GM18519 (cell line): Measurements from ENCODE around the gene TSLP.

Source experiments
- ATAC-seq: cut with Tn5 transposase; IDR thresholded peaks from one replicate; pipeline ENCODE4 v1.9.1; 2021; ENCODE audit warnings: mild to moderate bottlenecking, moderate library complexity; ENCODE audit not compliant: unreplicated experiment, low FRiP score

TSLP gene

DNA sequence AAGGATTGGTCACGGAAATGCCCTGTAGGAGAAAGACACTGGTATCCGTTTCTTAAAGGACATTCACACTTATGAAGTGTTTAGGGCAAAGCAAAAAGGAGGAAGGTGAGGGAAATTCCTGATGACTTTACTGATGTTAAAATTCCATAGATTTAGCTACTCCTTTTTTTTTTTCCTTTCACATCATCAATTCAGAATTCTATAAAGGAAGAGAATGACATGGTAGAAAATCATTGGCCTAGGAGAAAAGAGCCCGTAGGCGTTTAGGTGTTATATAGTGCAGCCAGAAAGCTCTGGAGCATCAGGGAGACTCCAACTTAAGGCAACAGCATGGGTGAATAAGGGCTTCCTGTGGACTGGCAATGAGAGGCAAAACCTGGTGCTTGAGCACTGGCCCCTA, at the start of gene TSLP:
Gene TSLP, plus strand, starts transcription at position 301 of the 400 bp plus-strand sequence. CDS start 178 bp downstream, outside the sequence.
- ATAC-seq, result no peak

DNA sequence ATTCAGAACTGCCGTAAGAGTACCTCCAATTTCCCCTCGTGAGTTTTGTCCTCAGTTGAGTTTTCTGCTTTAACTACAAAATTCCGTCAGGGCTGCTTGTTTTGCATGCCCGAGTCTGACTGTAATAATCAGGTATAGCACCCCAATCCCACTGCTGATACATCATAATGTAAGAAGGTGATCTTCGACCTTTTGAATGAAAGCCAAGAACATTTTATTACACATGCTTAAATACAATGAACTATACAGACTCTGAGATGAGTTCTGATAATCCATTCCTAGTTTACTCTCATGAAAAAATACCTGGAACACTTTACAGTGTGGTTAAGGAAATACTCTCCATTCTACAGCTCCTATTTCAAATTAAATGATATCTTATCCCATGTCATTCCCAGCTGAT, 49.2 kb upstream of the TSLP start:
- no peak for ATAC-seq

DNA sequence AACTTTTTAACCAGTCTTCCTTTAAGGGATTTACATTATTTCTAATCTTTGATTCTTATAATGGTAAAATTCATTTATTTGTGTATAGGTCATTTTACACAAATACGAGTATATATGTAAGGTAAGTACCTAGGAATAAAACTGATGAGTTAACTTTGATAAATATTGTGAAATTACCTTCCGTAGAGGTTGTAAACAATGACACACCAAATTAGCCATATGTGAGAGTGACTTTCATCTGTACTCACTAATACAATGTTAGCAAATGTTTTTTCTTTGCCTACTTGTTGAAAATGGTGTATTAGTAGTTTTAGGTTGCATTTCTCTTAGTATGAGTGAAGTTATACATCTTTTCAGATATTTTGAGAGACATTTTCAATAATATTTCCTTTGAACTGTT, 42.6 kb upstream of the TSLP start:
- ATAC-seq, result no peak

DNA sequence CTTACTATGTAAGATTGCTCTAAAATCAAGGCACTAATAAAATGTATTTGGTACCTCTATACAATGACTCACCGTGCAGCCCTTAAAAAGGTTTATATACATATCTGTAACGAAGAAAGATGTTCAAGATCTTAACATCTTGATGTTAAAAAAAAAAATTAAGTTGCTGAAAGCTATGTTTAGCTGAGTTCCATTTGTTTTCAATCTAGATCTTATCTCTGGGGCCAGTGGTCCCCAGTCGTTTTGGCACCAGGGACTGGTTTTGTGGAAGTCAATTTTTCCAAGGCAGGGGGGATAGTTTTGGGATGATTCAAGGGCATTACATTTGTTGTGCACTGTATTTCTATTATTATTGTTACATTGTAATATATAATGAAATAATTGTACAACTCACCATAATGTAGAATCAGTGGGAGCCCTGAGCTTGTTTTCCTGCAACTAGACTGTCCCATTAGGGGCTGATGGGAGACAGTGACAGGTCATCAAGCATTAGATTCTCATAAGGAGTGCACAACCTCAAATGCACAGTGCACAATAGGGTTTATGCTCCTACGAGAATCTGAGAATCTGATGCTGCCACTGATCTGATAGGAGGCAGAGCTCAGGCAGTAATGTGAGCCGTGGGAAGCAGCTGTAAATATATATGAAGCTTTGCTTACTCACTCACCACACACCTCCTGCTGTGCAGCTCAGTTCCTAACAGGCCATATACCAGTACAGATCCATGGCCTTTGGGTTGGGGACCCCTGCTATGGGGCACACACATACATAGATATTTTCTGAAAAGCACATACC, 27.6 kb upstream of the TSLP start:
- no peak for ATAC-seq

DNA sequence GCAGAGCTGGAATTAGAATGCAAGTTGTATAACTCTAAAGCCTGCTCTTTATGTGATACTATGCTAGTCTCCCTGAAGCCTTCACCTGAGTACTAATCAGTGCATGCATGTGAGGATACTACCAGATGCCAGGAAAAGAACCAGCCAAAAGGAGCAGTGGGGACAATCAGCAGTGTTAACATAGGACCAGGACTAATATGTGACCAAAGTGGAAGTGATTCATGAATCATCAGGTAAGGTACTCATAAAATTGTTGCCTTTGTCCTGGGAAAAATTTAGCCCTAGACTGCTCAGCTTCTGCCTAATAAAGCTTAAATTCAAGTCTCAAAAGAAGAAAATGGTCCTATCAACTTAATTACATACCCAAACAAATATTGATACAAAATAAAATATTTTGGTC, 13.4 kb upstream of the TSLP start:
- no peak for ATAC-seq

DNA sequence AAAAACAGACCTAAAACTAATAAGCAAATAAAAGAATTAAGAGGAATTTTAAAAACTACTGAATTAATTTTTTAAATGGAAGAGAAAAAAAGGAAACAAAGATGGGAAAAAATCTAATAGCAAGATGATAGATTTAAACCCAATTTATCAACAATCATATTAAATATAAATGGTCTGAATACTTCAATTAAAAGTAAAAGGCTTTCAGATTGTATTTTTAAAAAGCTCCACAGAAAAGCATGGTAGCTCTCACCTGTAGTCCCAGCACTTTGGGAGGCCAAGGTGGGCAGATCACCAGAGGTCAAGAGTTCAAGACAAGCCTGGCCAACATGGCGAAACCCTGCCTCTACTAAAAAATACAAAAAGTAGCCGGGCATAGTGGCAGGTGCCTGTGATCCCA, 11.3 kb upstream of the TSLP start:
- no peak for ATAC-seq

DNA sequence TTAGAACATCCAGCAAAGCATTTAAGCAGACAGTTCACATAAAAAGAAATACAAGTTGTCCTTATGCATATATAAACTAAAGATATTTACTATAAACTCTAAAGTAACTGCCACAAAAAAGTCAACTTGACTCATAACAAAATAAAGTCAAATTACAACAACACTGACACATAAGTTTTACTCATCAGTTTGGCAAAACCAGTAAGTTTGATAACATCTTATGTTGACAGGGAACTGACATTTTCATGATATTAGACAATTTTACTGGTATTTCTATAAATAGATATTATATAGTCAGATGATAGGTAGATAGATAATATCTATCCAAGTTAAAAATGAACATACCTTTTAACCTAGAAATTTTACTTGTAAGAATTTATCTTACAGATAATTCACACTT, 9.9 kb upstream of the TSLP start:
- no peak for ATAC-seq

DNA sequence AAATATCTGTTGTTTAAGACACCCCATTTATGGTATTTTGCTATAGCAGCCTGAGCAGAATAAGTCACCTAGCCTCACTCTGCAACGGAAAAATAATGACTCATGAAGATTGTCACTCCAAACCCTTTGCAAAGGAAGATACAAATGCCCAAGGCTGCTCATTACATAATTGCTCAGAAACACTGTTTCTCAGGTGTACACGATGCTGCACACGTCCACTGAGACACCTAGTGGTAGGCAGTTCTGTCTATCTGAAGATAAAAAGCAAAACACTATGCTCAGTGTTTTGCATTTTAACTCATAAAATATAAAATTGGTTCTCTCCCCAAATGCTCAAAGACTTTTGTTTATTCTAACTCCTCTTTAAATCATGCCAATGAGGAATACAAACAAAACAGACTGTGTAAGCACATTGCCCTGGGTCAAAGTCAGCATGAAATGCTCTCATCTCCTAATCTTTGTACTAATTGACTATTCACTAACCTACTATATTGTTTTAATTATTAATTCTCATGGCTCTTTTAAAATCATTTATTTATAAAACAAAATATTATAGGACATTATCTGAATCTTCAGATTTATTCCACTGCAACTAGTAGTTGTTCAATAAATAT, 7.7 kb upstream of the TSLP start:
- ATAC-seq, result peak; percentile 88

DNA sequence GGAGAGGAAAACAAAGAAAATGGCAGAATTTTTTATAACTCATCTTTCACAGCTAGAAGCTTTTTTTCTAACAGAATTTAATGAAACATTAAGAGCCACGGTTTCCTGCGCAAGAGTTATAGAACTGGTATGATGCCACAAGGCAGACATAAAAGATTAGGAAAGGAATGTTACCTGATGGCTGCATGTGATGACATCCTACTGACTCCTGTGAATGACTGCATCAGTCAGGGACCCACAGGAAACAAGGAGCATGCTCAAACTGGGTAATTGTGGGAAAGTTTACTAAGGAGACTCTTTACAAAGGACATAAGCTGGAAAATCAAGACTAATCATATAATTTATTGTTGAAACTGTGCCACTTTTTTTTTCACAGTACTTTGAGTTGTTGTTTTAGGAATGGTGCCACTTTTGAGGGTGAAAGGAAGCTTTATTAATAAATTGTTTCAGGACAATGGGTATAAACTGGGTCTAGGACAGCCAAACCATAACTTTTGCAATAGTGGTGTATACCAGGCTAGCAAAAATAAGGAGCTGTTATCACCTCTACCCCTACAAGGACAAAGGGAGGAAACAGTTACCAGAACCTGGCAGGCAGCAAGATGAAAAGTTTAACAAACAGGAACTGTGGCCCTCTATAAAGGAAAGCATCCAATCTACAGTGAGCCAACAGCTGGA, 5.1 kb upstream of the TSLP start:
- ATAC-seq, result no peak

DNA sequence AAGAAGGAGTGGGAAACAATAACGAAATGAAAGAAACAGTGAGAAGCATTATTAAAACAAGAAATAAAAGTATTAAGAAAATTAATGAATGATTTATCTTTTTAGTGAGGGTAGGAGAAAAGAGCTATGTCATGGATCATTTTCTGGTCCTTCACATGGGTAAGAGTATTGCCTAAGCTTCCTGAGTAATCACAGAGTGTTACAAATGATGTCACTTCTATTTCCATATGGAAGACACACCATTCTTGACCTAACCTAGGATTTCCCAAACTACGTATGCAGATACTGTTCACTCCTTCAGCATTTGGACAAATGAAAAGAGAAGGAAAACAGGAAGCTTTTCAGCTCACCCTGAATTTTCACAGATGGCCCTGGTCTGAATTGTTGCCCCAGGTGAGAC, 3.3 kb upstream of the TSLP start:
- ATAC-seq, result no peak

DNA sequence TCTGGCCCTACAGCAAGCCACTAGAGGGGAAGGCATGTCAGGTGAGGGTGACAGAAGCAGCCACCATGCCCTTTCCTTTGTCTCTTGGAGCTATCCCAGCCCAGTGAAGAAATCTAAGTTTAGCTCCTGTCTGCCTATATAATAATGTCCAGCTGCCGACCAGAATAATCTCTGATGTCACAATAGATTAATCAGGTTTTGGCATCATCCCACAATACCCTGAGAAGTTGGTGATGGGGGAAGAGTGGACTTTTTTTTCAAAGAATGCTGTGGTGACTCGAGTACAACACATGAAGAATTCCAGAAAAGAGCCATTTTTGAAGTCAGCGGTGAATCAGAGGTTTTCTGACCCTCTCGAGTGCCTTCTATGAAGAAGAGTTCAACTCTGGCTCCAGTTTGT, 1.7 kb upstream of the TSLP start:
- ATAC-seq, result no peak

DNA sequence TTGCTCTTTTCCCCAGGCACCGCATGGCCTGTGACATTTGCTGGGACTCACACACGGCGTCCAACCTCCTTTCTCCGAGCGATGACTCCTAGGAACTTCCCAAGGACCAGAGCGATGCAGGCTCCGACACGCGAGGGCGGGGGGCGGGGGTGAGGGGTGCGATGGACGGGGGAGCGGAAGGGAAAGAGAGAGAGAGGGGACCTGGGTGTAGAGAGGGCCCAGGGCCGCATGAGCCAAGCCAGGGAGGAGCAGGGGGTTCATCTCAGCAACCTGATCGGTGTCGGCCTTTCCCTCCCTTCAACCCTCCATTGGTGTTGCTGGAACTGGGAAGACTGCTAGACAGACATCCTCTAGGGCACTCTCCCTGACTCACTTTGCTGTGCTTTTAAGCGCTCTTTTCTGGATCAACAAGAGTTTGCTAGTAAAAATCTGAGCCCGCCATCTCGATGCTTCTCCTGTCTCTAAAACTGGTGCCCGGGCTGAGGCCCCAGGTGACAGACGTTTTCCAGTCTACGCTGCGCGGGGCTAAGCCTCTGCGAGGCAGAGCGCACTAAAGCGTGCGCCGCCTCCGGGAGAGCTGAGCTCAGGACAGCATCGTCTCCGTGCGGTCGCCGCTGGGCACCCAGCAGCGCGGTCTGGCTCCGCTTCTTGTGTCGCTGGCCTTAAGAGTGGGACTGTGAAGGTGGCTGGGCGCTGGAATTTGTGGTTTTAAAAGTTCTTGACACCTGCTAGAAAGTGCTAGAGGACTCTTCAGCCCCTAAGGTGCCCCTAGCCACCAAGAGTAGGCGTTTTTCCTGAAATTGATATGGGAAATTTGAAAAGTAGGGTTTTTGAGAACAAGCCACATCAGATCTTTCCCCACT, 1.0 kb upstream of the TSLP start:
- ATAC-seq, result peak; percentile 38

DNA sequence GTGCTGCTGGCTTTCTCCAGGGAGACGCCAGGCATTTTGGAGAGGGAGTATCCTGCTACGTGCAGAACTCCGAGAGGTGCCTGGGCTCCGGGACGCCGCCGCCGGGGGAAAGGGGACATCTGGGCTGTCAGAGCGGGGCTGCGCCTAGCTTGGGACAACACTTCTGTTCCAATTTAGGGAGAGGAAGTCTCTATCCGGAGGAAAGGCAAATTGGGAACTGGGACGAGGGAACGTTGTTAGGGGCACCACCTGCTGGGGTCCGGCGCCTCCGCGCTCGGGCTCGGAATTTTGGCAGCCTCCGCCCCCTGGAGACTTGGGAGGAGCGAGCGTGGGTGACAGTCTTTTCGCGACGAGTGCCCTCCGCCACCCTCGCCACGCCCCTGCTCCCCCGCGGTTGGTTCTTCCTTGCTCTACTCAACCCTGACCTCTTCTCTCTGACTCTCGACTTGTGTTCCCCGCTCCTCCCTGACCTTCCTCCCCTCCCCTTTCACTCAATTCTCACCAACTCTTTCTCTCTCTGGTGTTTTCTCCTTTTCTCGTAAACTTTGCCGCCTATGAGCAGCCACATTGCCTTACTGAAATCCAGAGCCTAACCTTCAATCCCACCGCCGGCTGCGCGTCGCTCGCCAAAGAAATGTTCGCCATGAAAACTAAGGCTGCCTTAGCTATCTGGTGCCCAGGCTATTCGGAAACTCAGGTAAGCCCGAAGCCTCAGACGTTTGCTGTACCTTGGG, 1.6 kb downstream of the TSLP start:
- peak; percentile 61 for ATAC-seq

DNA sequence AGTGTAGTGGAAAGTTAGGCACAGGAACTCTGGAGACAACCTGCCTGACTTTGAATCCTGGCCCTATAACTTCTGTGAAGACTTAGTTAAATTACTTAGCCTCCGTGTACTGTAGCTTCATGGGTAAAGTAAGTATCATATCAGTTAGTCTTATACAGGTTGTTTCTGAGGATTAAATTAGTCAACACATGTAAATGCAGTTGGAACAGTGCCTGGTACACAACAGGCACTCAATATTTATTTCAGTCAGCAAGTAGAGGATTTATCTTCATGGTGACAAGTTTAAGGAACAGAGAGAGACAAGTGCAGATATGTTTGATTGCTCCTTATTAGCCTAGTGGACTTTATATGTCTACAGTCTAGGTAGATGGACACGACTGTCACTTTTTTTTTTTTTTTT, 2.7 kb downstream of the TSLP start:
- no peak for ATAC-seq

DNA sequence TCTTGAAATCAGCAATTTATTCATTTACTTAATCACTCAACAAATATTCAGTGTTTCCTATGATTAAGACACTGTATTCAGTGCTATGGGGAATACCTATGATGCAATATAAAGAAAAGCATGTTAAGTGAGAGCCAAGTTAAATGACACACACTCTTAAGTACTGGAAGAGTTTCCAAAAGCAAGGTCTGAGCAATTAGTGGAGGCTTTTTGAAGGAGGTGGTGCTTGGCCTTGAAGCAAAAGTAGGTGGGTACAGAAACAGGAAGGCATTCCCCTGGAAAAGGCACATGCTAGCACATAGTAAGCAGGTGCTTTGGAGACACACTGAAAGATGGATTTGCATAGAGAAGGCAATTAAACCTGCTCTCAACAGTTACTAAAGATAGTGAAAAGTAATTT, 4.0 kb downstream of the TSLP start:
- ATAC-seq, result no peak

DNA sequence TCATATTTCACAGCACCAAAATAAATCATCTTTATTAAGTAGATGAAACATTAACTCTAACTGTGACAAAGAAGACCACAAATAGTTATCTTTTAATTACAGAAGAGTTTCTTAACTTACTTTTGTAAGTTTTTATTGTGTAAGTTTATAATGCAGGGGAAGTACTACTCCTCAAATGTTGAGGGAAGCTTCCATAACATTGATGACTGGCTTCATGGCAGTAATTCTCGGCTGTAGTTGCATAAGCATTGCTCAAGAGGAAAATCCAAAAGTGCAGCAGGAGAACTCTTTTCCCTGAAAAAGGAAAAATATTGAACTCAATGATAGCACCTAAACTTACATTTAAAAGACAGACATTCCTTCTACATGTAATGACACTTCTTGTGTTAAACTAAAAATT, 4.6 kb downstream of the TSLP start:
- ATAC-seq, result no peak

DNA sequence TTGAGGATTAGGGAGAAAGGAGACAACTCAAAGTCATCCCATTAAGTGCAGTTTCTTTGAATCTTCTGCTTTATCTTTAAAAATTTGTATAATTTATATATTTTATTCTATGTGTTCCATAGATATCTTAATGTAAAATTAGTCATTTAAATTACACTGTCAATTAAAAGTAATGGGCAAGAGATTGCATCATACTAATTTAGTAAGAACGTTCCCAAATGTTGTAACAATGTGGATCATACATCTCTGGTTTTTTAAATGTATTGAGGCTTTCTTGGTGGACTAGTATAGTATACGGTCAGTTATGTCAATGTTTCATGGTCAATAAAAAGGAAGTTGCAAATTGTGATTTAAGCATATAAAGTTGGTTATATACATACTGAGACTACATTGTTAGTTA, 6.2 kb downstream of the TSLP start:
- no peak for ATAC-seq

DNA sequence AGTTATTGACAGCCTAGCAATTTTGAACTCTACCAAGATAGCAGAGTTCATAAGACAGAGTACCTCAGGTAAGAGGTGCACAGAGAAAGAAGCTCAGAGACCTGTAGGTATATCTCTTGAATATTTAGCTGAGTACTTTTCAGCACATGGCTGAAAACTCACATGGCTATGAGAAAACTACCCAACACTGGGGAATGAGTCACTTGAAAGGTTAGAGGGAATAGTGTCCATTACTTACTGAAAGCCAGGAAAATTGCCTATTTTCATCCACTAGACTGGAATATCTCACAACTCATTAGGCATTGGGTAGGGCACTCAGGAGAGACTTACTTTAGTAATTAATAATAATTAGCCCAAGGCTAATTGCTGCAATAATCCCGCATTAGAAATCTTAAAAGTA, 8.3 kb downstream of the TSLP start:
- ATAC-seq, result no peak

DNA sequence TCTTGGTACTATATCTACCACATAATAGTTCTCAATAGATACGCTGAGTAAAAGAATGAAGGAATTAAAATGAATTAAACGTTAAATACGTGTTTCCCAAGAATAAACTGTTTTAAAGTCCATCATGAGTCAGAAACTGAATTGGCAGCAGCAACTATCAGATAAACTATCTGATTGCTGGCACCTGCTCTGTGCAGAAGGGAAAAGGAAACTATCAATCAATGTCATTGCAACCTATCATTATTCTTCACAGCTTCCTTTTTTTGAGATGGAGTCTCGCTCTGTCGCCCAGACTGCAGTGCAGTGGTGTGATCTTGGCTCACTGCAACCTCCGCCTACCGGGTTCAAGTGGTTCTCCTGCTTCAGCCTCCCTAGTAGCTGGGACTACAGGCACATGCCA, 11.8 kb downstream of the TSLP start:
- no peak for ATAC-seq
